K562 (cell line): ENCODE measurements around the gene PRSS48. TPM values are rescaled to one million over a fixed set of nuclear protein-coding genes. Genes with fewer than 3 reads are reported as not detected.

ENCODE experiments used
- ATAC-seq: fragments of 200-7000 bp; cut with Tn5 transposase; 3 replicates; pipeline ENCODE4 v1.9.1; 2020; ENCODE audit warnings: moderate library complexity
- BruUV-seq: library from RNA; stranded (reverse); fragments of 400-500 nt; replicated peaks from 2 replicates; lab custom pipeline; 2021; lab: Mats Ljungman, UMichigan
- CTCF ChIA-PET: fragments of 300-600 bp; formaldehyde crosslinking; extraction: SDS; loops from one replicate; lab custom pipeline; 2021; ENCODE audit warnings: low intra/inter-chr PET ratio; lab: Yijun Ruan, JAX
- POLR2A ChIA-PET: fragments of 300-600, 350-650 bp; sonication (Branson Sonifier 250); formaldehyde crosslinking; extraction: SDS; loops from one replicate; lab custom pipeline; 2021; ENCODE audit warnings: antibody characterized with exemption, inconsistent platforms; lab: Yijun Ruan, JAX
- DNase-seq, 4 experiments: peaks; one replicate each; pipeline versions ENCODE4 v3.0.0 to v3.0.0-alpha.2; 2011 to 2018; ENCODE audit warnings: low spot score in 3 of 4, mixed read lengths in 3 of 4; ENCODE audit errors: extremely low read depth in 1 of 4
- FAIRE-seq: peaks from 2 replicates; lab custom pipeline; 2011; peaks lifted over from hg19 to GRCh38; lab: Jason Lieb, UNC
- H2AFZ ChIP-seq: 2 replicates; pipeline ENCODE4 v1.6.0; 2011; ENCODE audit warnings: low read depth, low read length, control low read depth, inconsistent platforms
- H3K27ac ChIP-seq: fragments of 200-600 bp; 3 replicates; pipeline ENCODE4 v1.8.0; 2011; ENCODE audit warnings: low read depth, mild to moderate bottlenecking, control low read depth, inconsistent platforms, low read length, moderate library complexity, mixed read lengths; ENCODE audit errors: extremely low read depth
- H3K27me3 ChIP-seq, 2 experiments: fragments of 300-600 bp in 1 of 2; 2 replicates in 1 of 2; 3 replicates in 1 of 2; pipeline versions ENCODE4 v1.6.0 to v1.8.0; 2011; ENCODE audit warnings: inconsistent platforms in 2 of 2, low read length in 2 of 2, mild to moderate bottlenecking in 1 of 2, mixed read lengths in 1 of 2, moderate library complexity in 1 of 2; ENCODE audit not compliant: control insufficient read depth in 2 of 2, insufficient read depth in 2 of 2
- H3K36me3 ChIP-seq: fragments of 300-600 bp; 3 replicates; pipeline ENCODE4 v1.8.0; 2011; ENCODE audit warnings: mild to moderate bottlenecking, low read length, inconsistent platforms; ENCODE audit not compliant: control insufficient read depth, insufficient read depth
- H3K4me1 ChIP-seq, 2 experiments: fragments of 200-600 bp in 1 of 2; replicated peaks in 1 of 2; 2 replicates in 1 of 2; 3 replicates in 1 of 2; pipeline versions ENCODE4 v1.5.1 to v1.8.0; 2011; ENCODE audit warnings: inconsistent platforms in 2 of 2, low read length in 2 of 2, mild to moderate bottlenecking in 1 of 2, mixed read lengths in 1 of 2, moderate library complexity in 1 of 2; ENCODE audit not compliant: control insufficient read depth in 2 of 2, insufficient read depth in 2 of 2
- H3K4me2 ChIP-seq: 2 replicates; pipeline ENCODE4 v1.6.1; 2011; ENCODE audit warnings: low read length, control low read depth, inconsistent platforms, mixed read lengths; ENCODE audit not compliant: insufficient read depth
- H3K4me3 ChIP-seq: fragments of 200-600 bp; sonication (generic), shearing (Covaris generic); 2 replicates; pipeline ENCODE4 v1.5.1; 2016; ENCODE audit warnings: control low read depth, inconsistent platforms
- H3K79me2 ChIP-seq: fragments of 200-600 bp; 3 replicates; pipeline ENCODE4 v1.8.0; 2011; ENCODE audit warnings: low read length, inconsistent platforms; ENCODE audit not compliant: control insufficient read depth, insufficient read depth
- H3K9ac ChIP-seq, 2 experiments: 2 replicates each; pipeline versions ENCODE4 v1.6.0 to v1.6.1; 2011; ENCODE audit warnings: low read depth in 2 of 2, low read length in 2 of 2, control low read depth in 1 of 2, inconsistent platforms in 1 of 2, mild to moderate bottlenecking in 1 of 2, mixed read lengths in 1 of 2; ENCODE audit not compliant: insufficient read depth in 1 of 2
- H3K9me1 ChIP-seq: one replicate; pipeline ENCODE4 v1.6.0; 2011; ENCODE audit warnings: inconsistent platforms, mild to moderate bottlenecking, low read length, moderate library complexity; ENCODE audit not compliant: control insufficient read depth, insufficient read depth
- H3K9me3 ChIP-seq: replicated peaks from 2 replicates; pipeline ENCODE4 v1.5.1; 2011; ENCODE audit warnings: low read depth, low read length, inconsistent platforms; ENCODE audit not compliant: control insufficient read depth, insufficient read depth
- H4K20me1 ChIP-seq: replicated peaks from 2 replicates; pipeline ENCODE4 v1.6.1; 2011; ENCODE audit warnings: low read length, inconsistent platforms, mixed read lengths; ENCODE audit not compliant: control insufficient read depth, insufficient read depth
- CBX2 ChIP-seq: fragments of 200-600 bp; sonication (generic); IDR thresholded peaks from one replicate; pipeline ENCODE4 v1.6.1; 2012; ENCODE audit warnings: mild to moderate bottlenecking, low read length, inconsistent platforms; ENCODE audit not compliant: insufficient read depth, poor library complexity, severe bottlenecking
- CREBBP ChIP-seq: IDR thresholded peaks from one replicate; pipeline ENCODE4 v1.6.1; 2012; ENCODE audit warnings: low read depth, mild to moderate bottlenecking, control low read depth, inconsistent platforms, low read length
- CREM ChIP-seq: IDR thresholded peaks from 2 replicates; pipeline ENCODE4 v1.6.1; 2014; ENCODE audit warnings: antibody characterized with exemption, low read depth
- DACH1 ChIP-seq: fragments of 450-650 bp; IDR thresholded peaks from 2 replicates; pipeline ENCODE4 v1.6.1; 2018; ENCODE audit not compliant: partially characterized antibody
- FOSL1 ChIP-seq: fragments of 200-800 bp; sonication (Bioruptor generic); conservative IDR thresholded peaks from 2 replicates; pipeline ENCODE4 v1.6.1; 2016; ENCODE audit warnings: missing genetic modification characterization, missing compliant biosample characterization
- GTF2E2 ChIP-seq: fragments of 200-800 bp; sonication (Bioruptor generic); IDR thresholded peaks from 2 replicates; pipeline ENCODE4 v1.6.1; 2016; ENCODE audit warnings: missing genetic modification characterization, missing compliant biosample characterization
- HLTF ChIP-seq: fragments of 450-650 bp; IDR thresholded peaks from 2 replicates; pipeline ENCODE4 v1.6.1; 2016
- MAX ChIP-seq: sonication (generic); formaldehyde crosslinking; IDR thresholded peaks from 2 replicates; pipeline ENCODE4 v1.9.0; 2022; ENCODE audit warnings: mild to moderate bottlenecking, missing genetic modification reagents
- MEF2A ChIP-seq: IDR thresholded peaks from 2 replicates; pipeline ENCODE4 v1.6.1; 2011; ENCODE audit warnings: low read depth, mild to moderate bottlenecking, low read length, moderate library complexity; ENCODE audit not compliant: control insufficient read depth
- NFXL1 ChIP-seq: fragments of 450-650 bp; formaldehyde crosslinking; IDR thresholded peaks from 2 replicates; pipeline ENCODE4 v1.4.0; 2021; ENCODE audit warnings: mild to moderate bottlenecking
- NR3C1 ChIP-seq: sonication (generic); formaldehyde crosslinking; IDR thresholded peaks from 2 replicates; pipeline ENCODE4 v1.8.1; 2022; ENCODE audit warnings: missing genetic modification reagents
- SIN3B ChIP-seq: fragments of 450-650 bp; IDR thresholded peaks from 2 replicates; pipeline ENCODE4 v1.6.1; 2017; ENCODE audit warnings: low read depth, mild to moderate bottlenecking, moderate library complexity
- SP2 ChIP-seq: IDR thresholded peaks from 2 replicates; pipeline ENCODE4 v1.6.1; 2011; ENCODE audit warnings: mild to moderate bottlenecking, low read depth, low read length, moderate library complexity; ENCODE audit not compliant: poor library complexity, severe bottlenecking; ENCODE audit errors: extremely low read depth
- TCF7 ChIP-seq: sonication (generic); IDR thresholded peaks from 2 replicates; pipeline ENCODE4 v1.6.1; 2016; ENCODE audit warnings: antibody characterized with exemption, borderline replicate concordance
- ZC3H8 ChIP-seq: fragments of 450-650 bp; IDR thresholded peaks from 2 replicates; pipeline ENCODE4 v1.6.1; 2017
- ZKSCAN3 ChIP-seq: fragments of 250-450 bp; sonication (Bioruptor Pico); IDR thresholded peaks from 2 replicates; pipeline ENCODE4 v1.4.0; 2020
- ZNF212 ChIP-seq: fragments of 450-650 bp; formaldehyde crosslinking; IDR thresholded peaks from 2 replicates; pipeline ENCODE4 v1.4.0; 2020; ENCODE audit warnings: mild to moderate bottlenecking
- ZNF395 ChIP-seq: fragments of 200-800 bp; sonication (Bioruptor generic); IDR thresholded peaks from 2 replicates; pipeline ENCODE4 v1.6.1; 2017; ENCODE audit warnings: missing genetic modification characterization, missing compliant biosample characterization
- WGBS: fragments of 100-300 bp; shearing (Covaris generic); methylation state at CpG from one replicate; pipeline ENCODE4 v1.1.6; 2016; ENCODE audit warnings: low coverage, mixed read lengths; ENCODE audit not compliant: insufficient coverage; ENCODE audit errors: missing lambda C conversion rate; 5-methylcytosine and 5-hydroxymethylcytosine counted together
- in situ Hi-C: fragments of 300-500 bp; cut with MboI; formaldehyde crosslinking; loops from 4 replicates; pipeline ENCODE4 v1.15.0; 2018; ENCODE audit warnings: inconsistent platforms, mixed read lengths
- intact Hi-C: fragments of 100-400 bp; cut with micrococcal nuclease; formaldehyde crosslinking; loops from 2 replicates; pipeline ENCODE4 v1.14.2; 2022
- polyA plus RNA-seq, 8 experiments: library from polyadenylated mRNA; depleted of rRNA in 4 of 8; stranded (reverse) in 5 of 8; unstranded in 3 of 8; fragments of >200 nt; fragmentation: Nextera tagmentation in 2 of 8; fragmentation: Illumina TruSeq in 1 of 8; extraction: Ambion mirVana in 2 of 8; extraction: Trizol in 1 of 8; gene quantifications; 2 replicates each; pipeline versions ENCODE4 v1.2.1 to v1.2.3, GENCODE V29; 2011 to 2014; ENCODE audit warnings: inconsistent platforms in 1 of 8, missing spikeins in 1 of 8
- total RNA-seq, 7 experiments: library from RNA; depleted of rRNA in 6 of 7; stranded (reverse); fragments of >200 nt in 6 of 7; fragmentation: Illumina TruSeq in 2 of 7; extraction: Trizol in 2 of 7; gene quantifications; 2 replicates each; pipeline versions ENCODE4 v1.2.1 to v1.2.3, GENCODE V29; 2011 to 2021; ENCODE audit warnings: low replicate concordance in 1 of 7

The PRSS48 gene
- total and polyA plus RNA-seq, 9 of the 15 experiments (the other 6 are each of a cell fraction or from before 2014, with no cell fraction given): not detected

GRCh38 chr4:151231915-151232595 is 44.9 kb upstream of the PRSS48 start:
- no TSS peak for BruUV-seq
- in situ Hi-C loops: no loop called here

More at GRCh38 chr4:151231915-151232595, 44.9 kb upstream of the PRSS48 start:
- no peak overlapping the region for H3K27ac ChIP-seq
- no peak overlapping the region for H3K9ac ChIP-seq
- no peaks in the 10 kb centered on the region for H3K9me1 ChIP-seq
- no peak overlapping the region for H2AFZ ChIP-seq
- H3K27me3 ChIP-seq: peaks cover 0 to 2% of the 10 kb centered on the region in 2 experiments; a peak in 1 of 5 replicates
- H3K4me1 ChIP-seq: no peaks in the 10 kb centered on the region
- DNase-seq: no peak
- POLR2A ChIA-PET: no interaction called here
- TF ChIP-seq ZNF212 (CRISPR knock-in tag) (no peak), SP2 (no peak), GTF2E2 (tag) (no peak), ZC3H8 (no peak), TCF7 (no peak), ZKSCAN3 (CRISPR knock-in tag) (no peak), HLTF (no peak), ZNF395 (CRISPR knock-in tag) (no peak), NFXL1 (CRISPR knock-in tag) (no peak), CREM (no peak), MEF2A (no peak), FOSL1 (tag) (no peak), SIN3B (no peak), DACH1 (no peak), MAX (CRISPR knock-in tag) (no peak), NR3C1 (CRISPR knock-in tag) (no peak), CBX2 (no peak), CREBBP (no peak)
- H3K36me3 ChIP-seq: no peaks in the 10 kb centered on the region
- no peak overlapping the region for H3K4me2 ChIP-seq
- H3K4me3 ChIP-seq: no peak overlapping the region
- FAIRE-seq: no peak
- H3K79me2 ChIP-seq: no peaks in the 10 kb centered on the region
- WGBS: 2% methylated on average over 7 of the region's 7 CpGs
- H3K9me3 ChIP-seq: no peaks in the 10 kb centered on the region
- ATAC-seq: no peak
- CTCF ChIA-PET: no interaction called here
- intact Hi-C loops: no loop called here
- H4K20me1 ChIP-seq: no peaks in the 10 kb centered on the region
